Measurements from ENCODE around the gene CYSLTR2.

CYSLTR2 gene, protein sequence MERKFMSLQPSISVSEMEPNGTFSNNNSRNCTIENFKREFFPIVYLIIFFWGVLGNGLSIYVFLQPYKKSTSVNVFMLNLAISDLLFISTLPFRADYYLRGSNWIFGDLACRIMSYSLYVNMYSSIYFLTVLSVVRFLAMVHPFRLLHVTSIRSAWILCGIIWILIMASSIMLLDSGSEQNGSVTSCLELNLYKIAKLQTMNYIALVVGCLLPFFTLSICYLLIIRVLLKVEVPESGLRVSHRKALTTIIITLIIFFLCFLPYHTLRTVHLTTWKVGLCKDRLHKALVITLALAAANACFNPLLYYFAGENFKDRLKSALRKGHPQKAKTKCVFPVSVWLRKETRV

DNA sequence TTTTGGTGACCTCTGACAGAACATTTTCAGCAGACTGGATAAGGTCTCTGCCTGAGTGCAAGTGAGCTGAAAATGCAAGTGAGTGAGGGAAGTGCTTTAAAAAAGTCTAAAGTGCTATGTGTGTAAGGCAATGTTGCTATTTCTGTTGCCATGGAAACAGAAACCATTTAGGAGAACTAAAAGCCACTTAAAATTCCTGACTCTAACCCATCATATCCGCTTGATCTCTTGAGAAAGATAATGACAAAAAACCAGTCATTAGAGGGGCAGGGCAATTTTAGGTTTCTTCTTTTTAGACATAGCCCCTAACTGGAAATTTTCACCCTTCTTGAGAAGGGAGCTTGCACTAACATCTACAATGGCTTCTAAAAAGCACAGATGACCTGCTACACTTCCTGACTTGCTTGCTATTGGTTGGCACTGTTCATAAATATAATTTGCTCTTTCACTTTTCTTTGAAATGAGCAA is at the start of gene CYSLTR2:
Gene CYSLTR2 (plus strand): TSS at position 458 of the 468 bp plus-strand sequence. CDS start 52,889 bp downstream, outside the sequence.
- DNase-seq = no peak

DNA sequence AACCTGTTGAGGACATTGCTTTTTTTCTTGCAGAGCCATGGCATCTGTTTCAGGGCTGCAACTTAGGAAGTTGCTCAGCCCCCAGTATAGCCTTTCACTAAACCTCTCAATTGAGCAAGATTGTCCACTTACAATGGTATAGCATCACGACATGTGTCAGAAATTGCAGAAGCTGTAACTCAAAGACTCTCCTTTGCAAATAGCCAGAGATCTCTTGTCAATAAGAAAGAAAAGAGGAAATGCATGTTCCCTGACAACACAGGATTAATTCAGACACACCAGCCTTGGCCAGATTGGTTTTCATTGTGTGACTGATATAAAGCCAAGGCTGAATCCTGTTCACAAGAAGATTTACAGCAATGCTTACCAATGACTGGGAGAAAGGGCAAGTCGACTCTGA is 38.7 kb upstream of the CYSLTR2 start:
- DNase-seq = no peak

DNA sequence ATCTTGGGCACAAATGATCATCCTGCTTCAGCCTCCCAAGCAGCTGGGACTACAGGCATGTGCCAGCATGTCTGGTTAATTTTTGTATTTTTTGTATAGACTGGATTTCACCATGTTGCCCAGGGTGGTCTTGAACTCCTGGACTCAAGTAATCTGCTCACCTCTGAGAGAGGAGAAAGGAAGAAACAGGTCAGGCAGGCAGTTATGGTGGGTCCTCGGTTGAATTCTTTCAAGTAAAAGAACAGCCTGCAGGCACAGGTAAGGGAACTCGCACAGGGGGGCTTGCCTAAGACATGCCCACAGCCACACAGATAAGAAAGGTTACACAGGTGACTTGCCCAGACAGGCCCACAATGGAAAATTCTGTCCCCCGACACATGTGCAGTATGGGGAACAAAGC is 34.8 kb upstream of the CYSLTR2 start:
- DNase-seq = no peak

DNA sequence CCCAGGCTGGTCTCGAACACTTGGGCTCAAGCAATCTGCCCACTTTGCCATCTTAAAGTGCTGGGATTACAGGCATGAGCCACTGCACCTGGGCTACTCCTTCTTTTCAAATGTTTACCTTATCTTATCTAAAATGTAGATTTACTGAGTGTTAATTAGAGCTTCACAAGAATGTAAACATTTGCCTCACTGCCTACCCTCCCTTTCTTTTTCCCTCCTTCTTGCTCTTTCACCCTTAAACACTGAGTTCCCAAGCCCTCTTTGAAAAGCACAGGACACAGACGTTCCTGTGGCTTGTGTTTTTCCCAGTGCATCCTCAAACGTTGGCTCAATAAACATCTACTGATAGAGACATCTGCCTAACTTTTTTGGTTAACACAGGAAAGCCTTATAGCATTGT is 32.7 kb upstream of the CYSLTR2 start:
- DNase-seq = no peak

DNA sequence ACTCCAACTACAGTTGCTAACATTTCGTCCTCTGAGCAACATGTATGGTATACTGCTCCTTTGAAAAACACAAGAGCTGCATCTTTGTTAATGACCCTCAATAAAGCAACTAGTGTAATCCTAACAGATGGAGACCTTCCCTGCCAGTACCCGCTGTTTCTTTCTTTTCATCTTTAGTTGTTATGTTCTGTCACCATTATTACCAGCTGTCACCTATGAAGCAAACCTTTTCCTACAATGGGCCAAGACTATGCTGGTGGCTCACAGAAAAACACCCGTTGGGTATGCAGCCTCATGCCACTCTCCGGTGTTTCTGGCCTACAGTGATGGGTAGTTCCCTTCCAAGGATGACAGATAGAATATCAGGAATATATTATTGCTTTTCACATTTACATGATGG is 29.7 kb upstream of the CYSLTR2 start:
- no peak for DNase-seq

DNA sequence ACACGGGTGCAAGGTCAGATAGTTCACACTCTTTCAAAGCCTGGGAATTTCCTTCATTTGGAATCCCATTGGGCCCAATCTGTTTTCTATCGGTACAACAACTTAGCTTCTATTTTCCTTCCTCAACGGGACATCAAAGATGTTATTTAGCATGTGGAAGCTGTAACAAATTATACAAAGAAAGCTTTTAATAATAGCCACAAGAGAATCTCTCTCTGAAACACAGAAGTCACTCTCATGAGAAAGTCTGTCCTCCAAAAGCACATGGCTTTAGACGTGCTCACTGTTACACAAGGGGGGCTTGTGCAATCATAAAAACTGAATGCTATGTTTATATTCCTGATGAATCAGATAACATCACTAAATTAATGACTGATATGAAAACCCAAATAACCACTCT is 28.9 kb upstream of the CYSLTR2 start:
- DNase-seq = no peak

DNA sequence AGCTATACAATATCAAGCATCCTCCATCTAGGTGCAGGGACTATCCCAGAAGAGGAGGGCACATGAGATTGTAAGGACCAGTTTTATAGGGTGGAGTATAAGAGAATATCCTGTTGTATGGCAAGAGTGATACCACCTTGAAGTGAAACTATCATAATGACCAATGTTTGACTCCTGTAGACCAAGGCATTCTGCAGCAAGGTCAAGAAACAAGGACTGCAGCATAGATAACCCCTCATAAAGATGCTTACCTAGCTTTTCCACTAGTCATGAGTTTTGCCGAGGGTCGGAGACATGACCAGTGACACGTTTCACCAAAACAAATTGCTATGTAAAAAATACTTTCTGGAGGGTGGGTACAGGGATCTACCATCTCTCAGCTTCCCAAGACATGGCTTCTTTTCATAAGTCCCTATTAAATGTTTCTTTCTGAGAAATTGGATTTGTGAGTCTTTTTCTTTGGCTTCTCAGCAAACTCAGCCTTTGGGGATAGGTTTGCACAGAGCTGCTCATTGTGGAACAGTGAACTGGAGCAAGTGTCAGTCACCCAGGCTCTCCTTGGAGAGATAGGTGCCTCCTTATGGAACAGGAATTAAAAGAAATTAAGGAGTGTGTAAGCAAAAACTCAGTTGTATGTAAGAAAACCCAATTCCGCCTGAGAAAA is 28.2 kb upstream of the CYSLTR2 start:
- no peak for DNase-seq

DNA sequence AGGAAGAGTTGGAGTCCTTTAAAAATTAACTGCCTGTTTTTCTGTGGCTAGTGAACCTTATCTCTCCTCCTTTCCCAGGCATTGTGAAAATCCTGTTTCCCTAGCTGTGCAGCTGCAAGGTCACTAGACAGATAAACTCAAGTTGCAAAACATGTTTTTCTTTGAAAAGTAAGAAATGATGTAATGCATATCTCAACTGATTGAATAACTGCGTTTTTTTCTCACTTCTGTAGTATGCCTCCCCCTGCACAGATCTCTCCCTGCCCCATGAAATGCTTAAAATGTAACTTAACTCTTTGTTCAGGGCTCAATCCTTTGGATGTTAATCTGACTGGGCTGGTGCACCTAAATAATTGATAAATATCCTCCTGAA is 27.7 kb upstream of the CYSLTR2 start:
- no peak for DNase-seq

DNA sequence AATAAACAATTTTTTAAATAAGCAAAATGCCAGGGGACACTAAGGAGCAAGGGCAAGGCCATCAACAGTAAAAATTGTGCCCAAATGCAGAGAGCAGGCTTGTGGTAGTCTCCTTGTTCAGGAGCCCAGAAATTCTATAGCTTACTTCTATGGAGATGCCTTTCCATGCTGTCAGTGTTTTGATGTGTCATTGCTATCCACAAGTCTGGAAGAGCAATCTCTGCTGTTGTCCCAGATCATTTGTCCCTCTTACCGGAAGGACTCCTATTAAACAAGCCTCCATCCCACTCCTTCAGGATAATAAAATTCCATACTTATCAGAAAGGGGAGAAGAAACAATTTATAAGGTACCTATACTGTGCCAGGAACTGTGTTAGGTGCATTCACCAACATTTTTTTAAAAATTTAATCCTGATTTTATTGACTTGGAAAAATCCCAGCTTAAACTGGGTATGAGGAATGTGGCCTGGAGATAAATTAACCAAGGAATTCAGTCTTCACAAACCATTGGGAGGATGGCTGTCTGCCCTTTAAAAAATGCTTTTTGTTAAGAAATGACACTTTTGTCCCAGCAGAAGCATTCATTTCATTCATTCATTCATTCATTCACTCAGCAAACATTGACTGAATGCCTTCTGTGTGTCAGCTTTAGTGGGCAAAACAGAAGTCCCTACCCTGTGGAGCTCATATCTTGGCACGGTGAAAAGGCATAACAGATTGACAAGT is 26.8 kb upstream of the CYSLTR2 start:
- DNase-seq = no peak

DNA sequence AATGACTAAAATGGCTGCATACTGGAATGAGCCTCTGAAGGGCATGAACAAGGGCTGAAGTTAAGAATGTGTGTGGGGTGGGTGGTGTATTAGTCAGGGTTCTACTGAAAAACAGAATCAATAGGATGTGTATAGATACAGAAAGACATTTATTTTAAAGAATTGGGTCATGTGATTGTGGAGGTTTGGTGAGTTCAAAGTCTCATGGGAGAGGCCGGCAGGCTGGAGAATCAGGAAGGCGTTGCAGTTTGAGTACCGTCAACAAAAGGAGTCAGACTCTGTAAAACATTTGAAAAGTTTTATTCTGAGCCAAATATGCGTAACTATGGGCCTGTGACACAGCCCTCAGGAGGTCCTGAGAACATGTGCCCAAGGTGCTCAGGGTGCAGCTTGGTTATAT is 24.5 kb upstream of the CYSLTR2 start:
- no peak for DNase-seq

DNA sequence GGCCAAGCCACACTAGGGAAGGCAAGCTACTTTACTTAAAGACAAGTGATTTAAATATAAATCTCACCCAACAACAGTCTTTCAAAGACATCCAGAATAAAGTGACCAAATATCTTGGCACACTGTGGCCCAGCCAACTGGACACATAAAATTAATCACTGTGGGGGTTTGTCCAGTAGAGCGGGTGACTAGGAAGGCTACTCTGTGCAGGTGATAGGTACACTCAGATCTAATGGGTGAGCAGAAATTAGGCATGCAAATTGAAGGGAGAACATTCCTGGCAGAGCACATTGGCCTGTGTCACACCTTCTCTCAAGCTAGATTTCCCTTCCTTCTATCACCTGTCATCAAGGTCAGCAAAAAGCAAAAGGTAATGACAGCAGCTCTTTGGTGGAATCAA is 23.4 kb upstream of the CYSLTR2 start:
- DNase-seq = no peak

DNA sequence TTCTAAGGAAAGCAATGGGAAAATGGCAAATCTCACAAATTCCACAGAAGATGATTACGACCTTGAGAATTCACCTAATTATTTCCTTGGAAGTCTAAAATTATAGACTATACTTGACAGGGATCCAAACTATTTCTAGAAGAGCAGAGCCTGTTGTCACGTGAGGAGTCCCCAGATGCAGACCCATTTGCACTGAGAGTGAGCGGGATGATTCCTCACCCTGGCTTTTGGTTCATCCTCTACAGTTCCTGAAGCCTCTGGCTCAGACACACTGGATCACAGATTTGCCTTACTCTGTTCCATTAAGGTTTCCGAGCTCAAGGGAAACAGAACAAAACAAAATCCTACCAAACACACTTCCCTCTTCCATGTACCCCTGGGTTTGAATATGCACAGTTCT is 23.0 kb upstream of the CYSLTR2 start:
- DNase-seq = no peak

DNA sequence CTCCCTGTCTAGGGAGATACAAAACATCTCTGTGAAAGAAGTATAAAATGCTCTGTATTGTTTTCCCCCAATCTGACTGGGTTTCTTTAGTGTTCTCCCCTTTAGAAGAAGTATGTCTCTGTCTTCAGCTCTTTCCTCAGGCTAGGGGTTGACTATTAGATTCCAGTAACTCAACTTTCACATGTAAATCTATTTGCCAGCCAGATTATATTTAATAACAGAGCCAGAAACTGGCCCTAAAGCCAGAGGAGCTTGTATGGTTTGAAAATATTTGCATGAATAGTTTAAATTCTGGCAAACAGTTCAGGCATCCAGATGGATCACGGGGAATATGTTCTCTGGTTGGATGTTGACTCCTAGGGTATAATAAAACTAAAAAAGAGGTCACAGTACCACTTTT is 22.3 kb upstream of the CYSLTR2 start:
- no peak for DNase-seq

DNA sequence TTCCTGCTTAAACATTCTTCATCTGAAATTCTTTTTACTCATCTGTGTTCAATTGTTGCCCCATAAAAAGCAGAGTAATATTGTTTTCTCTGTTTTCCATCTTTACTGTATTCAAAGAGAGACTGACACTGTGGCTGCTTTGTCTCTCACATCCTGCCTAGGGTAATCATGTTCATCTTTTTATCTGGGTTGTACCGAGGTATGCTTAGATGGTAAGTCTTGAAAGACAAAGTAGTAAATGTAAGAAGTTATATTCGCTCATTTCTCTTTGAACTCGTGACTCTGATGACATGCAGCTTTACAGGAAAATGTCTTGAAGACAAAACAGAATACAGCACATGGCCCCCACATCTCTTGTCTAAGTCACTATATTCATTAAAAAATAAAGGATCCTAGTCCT is 20.0 kb upstream of the CYSLTR2 start:
- no peak for DNase-seq

DNA sequence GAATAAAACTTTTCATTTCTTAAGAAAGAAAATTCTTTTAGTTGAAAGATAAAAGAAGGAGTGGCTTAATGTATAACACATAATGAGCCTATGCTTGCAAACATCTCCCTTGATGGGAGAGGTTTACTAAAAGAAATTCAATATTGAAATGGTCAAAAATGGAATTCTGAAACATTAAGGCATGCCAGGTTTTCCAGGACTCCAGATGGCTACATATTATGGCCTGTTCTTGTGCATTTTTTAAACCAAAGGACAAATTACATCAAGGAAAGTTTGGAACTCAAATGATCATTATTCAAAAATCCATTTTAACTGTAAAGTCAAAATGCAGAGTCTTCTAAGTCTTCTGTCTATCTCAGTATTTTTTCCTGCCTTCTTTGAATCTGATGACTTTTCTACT is 19.1 kb upstream of the CYSLTR2 start:
- no peak for DNase-seq

DNA sequence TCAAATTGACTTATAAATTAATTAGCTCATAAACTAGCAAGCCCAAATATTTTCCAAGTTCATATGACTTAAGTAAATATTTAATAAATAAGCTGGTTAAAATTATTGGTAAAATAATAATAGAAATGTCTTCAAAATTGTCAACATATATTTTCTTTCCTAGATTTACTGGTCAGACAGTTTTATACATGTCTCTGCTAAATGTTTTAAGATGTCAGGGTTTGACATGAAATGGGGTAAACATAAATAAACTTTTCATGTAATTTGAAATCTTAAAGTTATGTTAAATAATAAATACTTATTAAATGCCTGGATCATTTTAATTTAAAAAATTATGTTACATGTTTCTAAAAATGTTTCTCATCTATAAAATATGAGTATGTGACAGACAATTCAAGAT is 18.3 kb upstream of the CYSLTR2 start:
- DNase-seq = no peak

DNA sequence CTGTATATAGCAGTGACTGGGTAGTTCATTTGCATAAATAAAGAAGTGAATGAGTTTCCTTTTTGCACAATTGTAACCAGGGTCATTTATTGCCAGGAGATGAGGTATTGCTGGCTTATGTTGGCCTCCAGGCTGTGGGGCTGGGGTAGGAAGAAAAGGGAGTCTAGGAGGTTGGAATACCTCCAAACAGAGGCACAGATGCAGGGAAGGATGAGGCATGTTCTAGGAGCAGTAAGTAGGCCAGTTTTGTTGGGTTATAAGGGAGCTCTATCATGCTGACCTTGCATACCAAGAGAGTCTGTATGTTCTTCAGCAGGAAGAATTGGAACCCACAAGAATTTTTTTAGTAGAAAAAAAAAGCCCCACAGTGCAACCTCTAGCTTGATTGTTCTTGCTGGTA is 17.2 kb upstream of the CYSLTR2 start:
- DNase-seq = no peak

DNA sequence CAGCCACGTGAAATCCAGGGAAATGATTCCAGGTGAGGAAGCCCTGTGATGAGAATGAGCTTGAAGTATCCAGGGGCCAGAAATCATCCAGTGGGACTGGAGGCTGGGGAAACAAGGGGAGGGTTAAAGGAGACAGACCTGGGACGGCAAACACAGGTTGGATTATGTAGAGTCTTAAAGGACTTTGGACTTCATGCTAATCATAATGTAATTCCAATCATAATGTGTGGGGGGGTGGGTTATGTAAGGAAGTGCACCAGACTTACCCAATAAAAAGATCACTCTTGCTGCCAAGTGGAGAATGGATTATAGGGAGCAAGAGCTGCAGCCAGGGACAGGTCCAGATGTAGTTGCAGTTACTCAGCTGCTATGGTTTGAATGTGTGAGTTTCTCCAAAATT is 16.1 kb upstream of the CYSLTR2 start:
- no peak for DNase-seq

DNA sequence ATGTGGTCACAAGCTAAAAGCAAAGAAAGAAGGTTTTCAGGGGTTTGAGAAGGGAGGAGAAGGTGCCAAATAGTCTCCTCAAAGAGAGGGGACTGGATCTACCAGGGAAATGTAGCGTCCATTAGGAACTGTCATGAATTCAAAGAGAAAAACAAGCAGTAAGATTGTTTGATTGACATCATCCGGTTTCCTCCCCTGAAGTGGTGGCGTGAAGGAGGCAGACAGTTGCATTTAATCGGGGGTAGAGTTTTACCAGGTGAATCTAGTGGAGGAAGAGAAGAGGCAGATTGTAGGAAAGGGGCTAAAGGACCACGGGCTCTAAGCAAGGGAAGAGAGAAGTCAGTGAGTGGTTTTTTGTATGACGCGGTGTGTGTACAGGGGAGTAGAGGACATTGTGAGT is 13.0 kb upstream of the CYSLTR2 start:
- no peak for DNase-seq

DNA sequence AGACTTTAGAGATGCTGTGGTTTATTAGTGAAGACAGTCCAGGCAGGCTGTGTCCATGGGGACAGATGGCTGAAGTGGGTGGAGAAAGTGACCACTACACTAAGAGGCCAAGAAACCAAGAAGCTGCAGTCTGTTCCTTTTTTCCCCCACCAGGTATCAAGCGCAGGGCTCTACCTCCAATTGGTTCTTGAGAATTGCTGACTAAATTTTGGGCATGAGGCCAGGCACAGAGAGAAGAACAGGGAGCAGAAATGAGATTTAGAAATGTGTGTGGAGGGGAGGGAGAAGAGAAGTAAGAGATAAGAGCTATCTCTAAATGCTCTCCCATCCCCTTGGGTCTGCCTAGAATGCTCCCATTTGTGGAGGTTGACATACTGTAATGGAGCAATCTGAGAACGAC is 12.3 kb upstream of the CYSLTR2 start:
- DNase-seq = no peak

DNA sequence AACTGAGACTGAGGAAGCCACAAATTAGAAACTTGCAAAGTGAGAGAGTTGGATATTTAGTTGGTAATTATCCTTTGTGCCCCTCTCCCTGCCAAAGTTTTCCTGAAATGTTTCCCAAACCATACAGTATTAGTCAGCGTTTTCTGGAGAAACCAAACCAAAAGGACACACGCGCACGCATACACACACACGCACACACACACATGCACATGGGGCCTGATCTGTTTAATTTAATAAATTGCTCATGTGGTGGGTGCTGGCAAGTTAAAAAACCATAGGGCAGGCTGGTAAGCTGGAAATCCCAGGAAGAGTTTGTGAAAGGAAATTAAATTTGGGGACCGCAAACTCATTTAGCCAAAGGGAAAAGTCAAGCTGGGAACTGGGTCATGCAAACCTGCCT is 11.7 kb upstream of the CYSLTR2 start:
- no peak for DNase-seq

DNA sequence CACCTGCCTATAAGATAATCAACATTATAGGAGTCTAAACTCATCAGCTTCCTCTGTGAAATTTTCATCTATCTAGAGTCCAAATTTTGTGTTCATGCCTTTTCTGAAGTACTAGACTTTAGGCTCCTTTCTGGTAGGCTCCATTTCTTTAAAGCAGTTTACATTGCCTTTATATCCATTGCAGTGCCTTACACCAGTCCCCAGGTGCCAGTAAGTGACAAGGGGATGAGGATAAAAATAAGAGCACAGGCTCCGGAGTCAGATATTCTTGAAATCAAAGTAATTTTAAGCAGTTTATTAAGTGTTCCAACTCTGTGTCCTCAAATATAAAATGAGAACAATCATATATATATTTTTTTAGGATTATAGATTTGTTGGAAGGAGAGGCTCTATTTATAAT is 10.6 kb upstream of the CYSLTR2 start:
- no peak for DNase-seq

DNA sequence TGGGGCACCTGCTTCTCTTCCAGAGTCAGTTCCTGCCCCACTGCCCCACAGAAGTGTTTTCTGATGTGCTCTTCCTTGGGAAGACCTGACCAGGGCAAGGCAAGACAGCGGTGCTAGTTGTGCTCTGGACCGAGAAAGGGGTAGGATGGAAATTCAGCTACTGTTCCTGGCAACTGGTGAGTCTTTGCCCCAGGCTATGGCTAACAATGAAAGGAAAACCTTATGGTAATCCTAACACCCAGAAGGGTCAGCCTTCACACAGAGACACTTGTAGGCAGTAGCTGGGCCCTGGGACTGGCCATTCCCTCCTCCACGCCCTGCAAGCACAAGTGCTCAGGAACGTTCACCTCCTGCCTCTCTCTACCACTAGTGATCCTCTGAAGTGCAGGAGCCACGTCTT is 9.6 kb upstream of the CYSLTR2 start:
- no peak for DNase-seq

DNA sequence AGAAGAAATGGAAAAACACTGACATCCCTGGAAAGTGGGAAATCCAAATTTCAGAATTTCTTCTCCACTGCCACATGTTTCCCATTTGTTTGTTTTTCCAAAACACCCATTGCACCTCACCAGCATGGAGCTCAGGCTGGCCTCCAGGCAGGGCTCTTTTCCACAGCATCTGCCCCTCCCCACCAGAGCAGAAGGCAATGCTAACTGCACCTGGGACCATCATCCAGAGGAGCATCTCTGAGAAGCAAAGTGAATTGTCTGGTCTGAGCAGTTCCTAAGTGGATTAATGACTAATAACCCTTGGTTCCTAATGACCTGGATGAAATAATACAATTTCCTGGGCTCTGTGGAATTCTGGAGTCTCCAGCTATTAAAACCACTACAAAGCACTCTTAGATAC is 8.8 kb upstream of the CYSLTR2 start:
- DNase-seq = no peak

Measured in DMS153 (cell line).